ENCODE measurements around the gene ZNF239. TPM values are rescaled to one million over a fixed set of nuclear protein-coding genes. Genes with fewer than 3 reads are reported as not detected.

The ZNF239 gene
- total RNA-seq = 1 to 10 TPM; 4.1 to 6.2 (median 5.4) TPM
- 1 to 10 TPM in 1 of 3 donors, under 1 TPM in 2; 0.46 to 2.9 (median 0.60) TPM for polyA plus RNA-seq

DNA sequence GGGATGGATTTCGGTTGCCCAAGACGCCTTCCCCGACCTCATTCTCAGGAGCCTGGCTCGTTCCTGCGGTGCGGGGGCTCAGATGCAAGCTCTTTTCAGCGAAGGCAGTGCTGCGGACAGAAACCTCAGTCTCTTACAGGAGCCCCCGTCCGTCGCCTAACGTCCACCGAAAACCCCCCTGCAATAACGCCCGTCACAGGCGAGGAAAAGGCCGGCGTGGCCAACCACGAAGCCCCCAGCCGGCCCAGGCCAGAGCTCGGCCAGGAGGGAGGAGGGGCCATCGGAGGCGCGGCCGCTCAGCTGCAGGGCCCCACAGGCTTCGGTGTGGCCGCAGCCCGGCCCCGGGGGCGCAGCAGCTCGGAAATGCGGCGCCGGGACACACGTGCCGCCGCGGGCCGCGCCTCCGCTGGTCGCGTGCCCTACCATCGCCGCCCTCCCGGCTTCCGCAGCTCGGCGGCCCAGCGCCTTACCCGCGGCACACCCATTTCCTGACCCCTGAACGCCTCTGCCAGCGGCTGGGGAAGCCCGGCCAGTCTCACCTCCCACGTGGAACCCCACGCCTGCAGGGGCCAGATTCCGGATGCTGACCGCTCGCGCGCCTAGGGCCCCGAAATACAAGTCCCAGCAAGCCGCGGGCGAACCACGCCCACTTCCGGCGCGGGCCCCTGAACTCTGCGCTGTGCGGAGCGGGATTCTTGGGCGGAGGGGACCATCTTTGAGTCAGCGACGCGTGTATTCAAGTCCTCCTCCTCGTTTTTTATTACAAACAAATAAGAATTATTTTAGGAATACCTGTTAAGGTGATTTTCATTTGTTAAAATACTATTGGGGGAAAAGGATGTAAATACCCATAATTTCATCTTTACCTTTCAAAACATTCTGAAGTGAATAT is at the start of gene ZNF239:
ZNF239 (minus strand) TSS at position 616 of the 892 bp plus-strand sequence. CDS start 16,537 bp downstream, outside the sequence.
- Histone ChIP-seq H3K27ac (peak within 1 kb of the TSS; percentile 68 to 81 (median 74)), H3K36me3 (no peaks in the 10 kb centered on the region), H3K4me3 (peak within 1 kb of the TSS; percentile 54 to 69 (median 64)), H3K9me3 (no peaks in the 10 kb centered on the region), H3K4me1 (peaks cover 0 to 19% (median 13%) of the 10 kb centered on the region in 4 donors), H3K27me3 (no peaks in the 10 kb centered on the region)
- DNase-seq = peak; percentile 95
- 8 to 12% methylated on average over 78 of the region's 78 CpGs for WGBS, 2 donors
- intact Hi-C loops (cut with DNase I) = loop anchor here (1.0 to 10.0 kb wide), 3 partner anchors 33 to 179 kb away; partner anchors contain the start of genes ZNF32 and ZNF485
- TF ChIP-seq EP300 (IDR thresholded peaks at IDR 0.05) = no peak
- peak; percentile 53 to 72 (median 68) for TF ChIP-seq POLR2AphosphoS5 (IDR thresholded peaks at IDR 0.05)

GRCh38 chr10:43623351-43623750 is 48.9 kb upstream of the ZNF239 start:
- H3K27me3 ChIP-seq = no peaks in the 10 kb centered on the region
- no peak for DNase-seq
- peak overlapping the region in 1 of 4 donors; percentile 1 for H3K4me3 ChIP-seq
- intact Hi-C loops (cut with DNase I) = no loop called here
- no peaks in the 10 kb centered on the region for H3K4me1 ChIP-seq
- peaks cover 0 to 3% (median 0%) of the 10 kb centered on the region in 4 donors for H3K9me3 ChIP-seq
- H3K27ac ChIP-seq = no peak overlapping the region
- TF ChIP-seq POLR2A (IDR thresholded peaks at IDR 0.05) = no peak
- TF ChIP-seq, protein P1, sequence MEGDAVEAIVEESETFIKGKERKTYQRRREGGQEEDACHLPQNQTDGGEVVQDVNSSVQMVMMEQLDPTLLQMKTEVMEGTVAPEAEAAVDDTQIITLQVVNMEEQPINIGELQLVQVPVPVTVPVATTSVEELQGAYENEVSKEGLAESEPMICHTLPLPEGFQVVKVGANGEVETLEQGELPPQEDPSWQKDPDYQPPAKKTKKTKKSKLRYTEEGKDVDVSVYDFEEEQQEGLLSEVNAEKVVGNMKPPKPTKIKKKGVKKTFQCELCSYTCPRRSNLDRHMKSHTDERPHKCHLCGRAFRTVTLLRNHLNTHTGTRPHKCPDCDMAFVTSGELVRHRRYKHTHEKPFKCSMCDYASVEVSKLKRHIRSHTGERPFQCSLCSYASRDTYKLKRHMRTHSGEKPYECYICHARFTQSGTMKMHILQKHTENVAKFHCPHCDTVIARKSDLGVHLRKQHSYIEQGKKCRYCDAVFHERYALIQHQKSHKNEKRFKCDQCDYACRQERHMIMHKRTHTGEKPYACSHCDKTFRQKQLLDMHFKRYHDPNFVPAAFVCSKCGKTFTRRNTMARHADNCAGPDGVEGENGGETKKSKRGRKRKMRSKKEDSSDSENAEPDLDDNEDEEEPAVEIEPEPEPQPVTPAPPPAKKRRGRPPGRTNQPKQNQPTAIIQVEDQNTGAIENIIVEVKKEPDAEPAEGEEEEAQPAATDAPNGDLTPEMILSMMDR (IDR thresholded peaks at IDR 0.05) = no peak
- no peak for TF ChIP-seq EP300 (IDR thresholded peaks at IDR 0.05)
- no peak for TF ChIP-seq POLR2AphosphoS5 (IDR thresholded peaks at IDR 0.05)
- no peaks in the 10 kb centered on the region for H3K36me3 ChIP-seq
- WGBS, 2 donors = 56 to 60% methylated on average over 3 of the region's 3 CpGs

GRCh38 chr10:43622038-43622437 is 47.6 kb upstream of the ZNF239 start:
- intact Hi-C loops (cut with DNase I) = no loop called here
- Histone ChIP-seq H3K27ac (no peak overlapping the region), H3K36me3 (peaks cover 0 to 3% (median 0%) of the 10 kb centered on the region in 4 donors), H3K4me1 (no peaks in the 10 kb centered on the region), H3K27me3 (no peaks in the 10 kb centered on the region), H3K9me3 (peaks cover 0 to 7% (median 0%) of the 10 kb centered on the region in 4 donors), H3K4me3 (no peak overlapping the region)
- TF ChIP-seq POLR2A (IDR thresholded peaks at IDR 0.05) = no peak
- no peak for TF ChIP-seq POLR2AphosphoS5 (IDR thresholded peaks at IDR 0.05)
- TF ChIP-seq EP300 (IDR thresholded peaks at IDR 0.05) = no peak
- TF ChIP-seq, protein P1 (IDR thresholded peaks at IDR 0.05) = no peak
- no peak for DNase-seq
- WGBS, 2 donors = 10 to 50% methylated on average over 2 of the region's 2 CpGs

GRCh38 chr10:43619368-43619767 is 45.0 kb upstream of the ZNF239 start:
- 95 to 98% methylated on average over 2 of the region's 2 CpGs for WGBS, 2 donors
- H3K9me3 ChIP-seq = peaks cover 0 to 17% (median 5%) of the 10 kb centered on the region in 4 donors
- TF ChIP-seq EP300 (IDR thresholded peaks at IDR 0.05) (no peak), POLR2AphosphoS5 (IDR thresholded peaks at IDR 0.05) (no peak), POLR2A (IDR thresholded peaks at IDR 0.05) (no peak)
- TF ChIP-seq, protein P1 (IDR thresholded peaks at IDR 0.05) = no peak

More at GRCh38 chr10:43619368-43619767, 45.0 kb upstream of the ZNF239 start:
- Histone ChIP-seq H3K27me3 (no peaks in the 10 kb centered on the region), H3K4me1 (no peaks in the 10 kb centered on the region), H3K4me3 (no peak overlapping the region), H3K27ac (no peak overlapping the region), H3K36me3 (peaks cover 0 to 29% (median 6%) of the 10 kb centered on the region in 4 donors)
- DNase-seq = no peak
- intact Hi-C loops (cut with DNase I) = no loop called here

Measured in sigmoid colon (tissue), 7 donors.